Measurements from ENCODE around the gene NCF1.
"Not testable (repeated sequence)": the region's sequence is repeated elsewhere in the genome, so short reads cannot be mapped to it uniquely, and the experiment has no call there.

NCF1 gene

DNA sequence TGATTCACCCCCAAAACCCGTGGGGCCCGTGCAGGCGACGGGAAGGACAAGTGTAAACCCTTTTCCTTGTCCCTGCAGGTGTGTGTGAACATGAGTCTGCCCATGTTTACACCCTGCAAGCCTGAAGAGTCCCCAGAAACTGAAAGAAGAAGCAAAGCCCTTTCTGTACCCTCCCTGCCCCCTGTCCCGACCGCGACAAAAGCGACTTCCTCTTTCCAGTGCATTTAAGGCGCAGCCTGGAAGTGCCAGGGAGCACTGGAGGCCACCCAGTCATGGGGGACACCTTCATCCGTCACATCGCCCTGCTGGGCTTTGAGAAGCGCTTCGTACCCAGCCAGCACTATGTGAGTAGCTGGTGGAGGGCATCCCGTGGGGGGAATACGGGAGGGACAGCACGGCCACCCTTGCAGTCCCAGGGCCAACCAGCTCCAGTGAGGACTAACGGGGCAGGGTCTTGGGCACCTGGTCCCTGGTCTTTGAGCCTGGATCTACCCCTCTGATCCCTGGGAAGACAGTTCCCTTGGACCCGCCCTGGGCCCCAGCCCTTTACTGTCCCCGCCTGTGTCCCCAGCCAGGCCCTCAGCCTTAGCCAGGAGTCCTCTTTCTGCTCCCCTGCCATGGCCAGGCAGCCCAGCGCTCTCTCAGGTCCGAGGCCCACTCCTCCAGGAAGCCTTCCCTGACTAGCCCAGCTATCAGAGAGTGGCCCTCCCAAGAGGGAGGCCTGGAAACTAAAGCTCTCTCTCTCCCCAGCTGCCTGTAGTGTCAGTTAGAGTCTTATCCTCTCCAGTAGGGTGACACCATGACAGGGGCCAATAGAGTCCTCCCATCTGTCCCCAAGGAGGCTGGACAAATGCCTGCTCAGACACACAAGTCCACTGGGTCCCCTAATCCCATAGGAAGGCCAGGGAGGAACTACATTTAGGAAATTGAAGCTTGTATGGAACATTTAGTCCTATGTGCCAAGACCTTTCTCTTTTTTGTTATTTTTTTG, at the start of gene NCF1:
Gene NCF1 (plus strand): TSS at position 252 of the 991 bp plus-strand sequence. CDS start 21 bp downstream, at position 273.
- not testable (repeated sequence) for DNase-seq

DNA sequence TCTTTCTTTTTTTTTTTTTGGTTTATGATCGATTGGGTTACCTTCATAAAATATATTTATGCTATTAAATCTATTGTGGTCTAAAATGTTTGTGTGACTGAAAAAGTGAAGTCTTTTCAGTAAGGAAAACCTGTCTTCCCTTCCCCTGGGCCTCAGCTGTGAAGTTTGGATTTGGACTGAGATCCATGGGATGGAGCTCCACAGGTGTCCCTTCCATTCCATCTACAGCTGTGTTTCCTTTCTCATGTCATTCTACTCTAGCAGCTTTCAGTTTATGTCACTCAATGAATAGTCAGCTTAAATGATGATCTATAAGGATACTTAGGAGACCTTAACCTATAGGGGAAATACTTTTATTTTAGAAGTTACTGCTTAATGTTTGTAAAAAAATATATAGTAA, 48.0 kb upstream of the NCF1 start:
- DNase-seq = no peak

DNA sequence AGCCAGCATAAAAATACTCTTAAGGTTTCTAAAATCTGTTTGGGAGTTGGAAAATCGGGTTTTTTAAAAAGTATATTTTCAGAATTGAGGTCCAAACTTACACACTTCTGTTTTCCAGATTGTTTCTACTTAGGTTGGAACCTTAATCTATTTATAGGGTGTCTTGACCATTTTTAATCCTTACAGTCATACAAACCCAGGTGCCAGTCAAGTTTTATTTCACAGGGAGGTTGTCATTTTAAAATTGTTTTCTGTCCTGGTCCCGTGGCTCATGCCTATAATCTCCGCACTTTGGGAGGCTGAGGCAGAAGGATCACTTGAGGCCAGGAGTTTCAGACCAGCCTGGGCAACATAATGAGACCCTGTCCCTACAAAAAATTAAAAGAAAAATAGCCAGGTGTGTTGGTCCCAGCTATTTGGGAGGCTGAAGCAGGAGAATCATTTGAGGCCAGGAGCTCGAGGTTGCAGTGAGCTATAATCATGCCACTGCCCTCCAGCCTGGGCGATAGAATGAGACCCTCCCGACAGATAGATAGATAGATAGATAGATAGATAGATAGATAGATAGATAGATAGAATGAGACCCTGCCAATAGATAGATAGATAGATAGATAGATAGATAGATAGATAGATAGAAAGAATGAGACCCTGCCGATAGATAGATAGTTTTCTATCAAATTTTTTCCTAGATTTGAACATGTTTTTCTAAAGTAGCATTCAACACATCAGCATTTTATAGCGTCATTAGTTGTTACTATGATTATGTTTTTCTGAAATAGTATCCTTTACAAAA, 47.3 kb upstream of the NCF1 start:
- no peak for DNase-seq

DNA sequence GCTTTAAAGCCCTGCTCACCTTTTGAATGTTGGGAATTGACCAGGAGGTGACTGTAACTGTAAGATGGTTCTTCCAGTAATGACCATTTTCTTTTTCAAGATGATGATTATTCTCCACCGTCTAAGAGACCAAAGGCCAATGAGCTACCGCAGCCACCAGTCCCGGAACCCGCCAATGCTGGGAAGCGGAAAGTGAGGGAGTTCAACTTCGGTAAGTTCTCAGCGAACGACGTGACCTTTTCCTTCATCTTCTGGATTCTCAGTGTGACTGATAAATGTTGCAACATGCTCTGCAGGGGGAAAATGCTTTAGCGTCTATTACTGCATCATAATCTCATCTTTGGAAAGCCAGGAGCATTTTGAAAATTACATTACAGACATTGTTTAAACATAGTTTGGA, 45.1 kb upstream of the NCF1 start:
- not testable (repeated sequence) for DNase-seq

DNA sequence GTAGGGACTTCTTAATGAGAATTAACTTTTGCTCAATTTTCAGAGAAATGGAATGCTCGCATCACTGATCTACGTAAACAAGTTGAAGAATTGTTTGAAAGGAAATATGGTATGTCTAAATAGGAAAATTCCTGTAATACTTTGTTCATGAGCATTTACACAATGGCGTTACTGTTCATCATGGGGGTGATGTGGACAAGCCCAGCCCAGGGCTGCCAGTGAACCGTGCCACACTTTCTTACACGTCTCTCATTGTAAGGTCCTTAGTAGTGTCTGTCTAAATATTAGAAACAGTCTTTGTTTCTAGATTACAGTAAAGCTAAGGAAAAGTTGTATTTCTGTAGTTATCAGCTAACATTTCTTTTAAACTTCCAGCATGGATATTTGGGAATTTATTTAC, 43.6 kb upstream of the NCF1 start:
- DNase-seq = not testable (repeated sequence)

DNA sequence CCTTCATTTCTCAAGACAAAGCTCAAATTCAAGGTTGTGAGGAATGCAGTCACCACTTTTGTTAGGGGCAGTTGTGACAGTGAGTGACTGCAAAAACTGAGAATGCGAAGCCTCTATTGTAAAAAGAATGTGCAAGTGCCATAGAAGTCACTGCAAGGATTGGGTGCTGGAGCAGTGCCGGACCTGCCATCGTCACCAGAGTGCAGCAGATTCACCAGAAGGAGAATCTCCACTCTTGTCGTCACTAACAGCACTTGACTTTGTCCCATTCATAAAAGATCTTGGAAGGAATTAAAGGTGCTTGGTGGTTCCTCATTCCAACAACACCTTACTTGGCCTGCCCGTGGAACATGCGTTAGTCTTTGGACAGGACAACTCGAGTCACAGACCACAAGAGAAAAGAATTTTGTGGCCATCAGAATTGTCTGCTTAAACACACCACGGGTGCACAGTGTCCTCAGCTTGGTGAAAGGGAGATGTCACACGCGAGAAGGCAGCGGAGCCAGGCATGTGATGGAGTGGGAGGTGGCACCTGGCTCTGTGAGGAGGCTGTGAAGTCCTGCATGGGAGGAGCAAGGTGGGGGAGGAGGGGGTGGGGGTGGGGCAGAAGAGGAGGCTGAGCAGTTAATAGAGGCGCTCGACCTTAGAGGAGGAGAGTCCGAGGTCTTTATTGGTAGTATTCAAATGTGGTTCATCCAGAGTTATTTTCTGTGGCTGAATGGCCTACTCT, 33.7 kb upstream of the NCF1 start:
- not testable (repeated sequence) for DNase-seq

DNA sequence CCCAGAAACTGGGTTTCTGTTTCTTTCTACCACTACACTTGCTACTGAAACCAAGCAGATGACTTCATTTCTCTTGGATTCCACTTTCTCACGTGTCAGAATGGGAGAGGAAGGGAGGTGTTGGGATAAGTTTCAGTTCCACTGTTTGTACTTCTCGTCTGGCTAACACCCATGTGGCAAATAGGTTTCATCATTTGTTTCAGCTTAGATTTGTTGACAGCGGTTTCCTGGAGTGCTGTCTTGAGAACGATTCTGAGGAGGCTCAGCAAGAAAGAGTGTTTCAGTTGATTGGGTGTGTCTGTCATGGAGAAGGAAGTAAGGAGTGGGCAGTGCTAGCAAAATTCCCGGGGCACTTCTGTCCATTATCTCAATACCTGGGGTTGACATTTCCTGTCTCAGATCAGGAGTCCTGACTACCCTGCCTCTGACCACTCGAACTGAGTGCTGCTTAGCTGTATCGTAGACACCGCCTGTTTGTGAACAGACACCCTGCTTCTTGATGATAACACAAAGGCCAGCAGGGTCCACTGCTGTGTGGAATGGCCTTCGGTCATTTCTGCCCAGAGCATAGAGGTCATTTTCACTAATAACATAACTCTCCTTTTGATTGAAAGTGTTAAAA, 29.8 kb upstream of the NCF1 start:
- DNase-seq = not testable (repeated sequence)

DNA sequence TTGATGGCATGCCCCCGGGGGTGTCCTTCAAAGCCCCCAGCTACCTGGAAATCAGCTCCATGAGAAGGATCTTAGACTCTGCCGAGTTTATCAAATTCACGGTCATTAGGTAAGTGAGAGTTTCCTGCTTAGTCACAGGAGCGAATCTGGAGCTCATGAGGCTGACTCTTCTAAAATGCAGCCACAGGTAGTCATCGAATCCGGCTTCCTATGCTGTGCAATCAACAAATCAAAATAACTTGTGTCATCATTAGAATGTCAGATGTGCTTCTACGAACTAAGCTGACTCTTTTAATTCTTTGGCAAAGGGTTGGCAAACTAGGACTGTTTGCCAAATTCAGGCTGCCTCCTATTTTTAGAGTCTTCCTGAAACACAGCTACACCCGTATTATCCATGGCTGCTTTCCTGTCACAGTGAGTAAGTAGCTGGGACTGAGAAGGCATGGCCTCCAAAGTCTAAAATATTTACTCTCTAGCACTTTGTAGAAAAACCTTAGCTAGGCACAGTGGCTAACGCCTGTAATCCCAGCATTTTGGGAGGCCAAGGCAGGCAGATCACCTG, 19.8 kb upstream of the NCF1 start:
- DNase-seq = not testable (repeated sequence)

DNA sequence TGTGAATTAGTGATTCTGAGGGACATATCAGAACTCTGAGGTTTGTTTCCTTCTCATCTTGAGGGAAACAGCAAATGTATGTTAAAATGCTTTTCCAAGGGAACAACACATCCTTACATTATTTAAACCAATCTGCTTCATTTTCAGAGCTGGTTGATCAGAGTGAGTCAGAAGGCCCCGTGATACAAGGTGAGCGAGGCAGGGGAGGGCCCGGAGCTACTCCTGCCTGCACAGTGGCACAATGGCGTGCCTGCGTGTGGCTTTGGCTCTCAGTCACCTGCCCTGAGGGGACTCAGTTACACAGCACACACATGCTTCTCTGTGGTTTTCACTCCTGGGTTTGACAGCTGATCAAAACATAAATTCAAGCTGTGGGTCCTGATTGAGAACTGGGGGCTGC, 17.1 kb upstream of the NCF1 start:
- DNase-seq = not testable (repeated sequence)

DNA sequence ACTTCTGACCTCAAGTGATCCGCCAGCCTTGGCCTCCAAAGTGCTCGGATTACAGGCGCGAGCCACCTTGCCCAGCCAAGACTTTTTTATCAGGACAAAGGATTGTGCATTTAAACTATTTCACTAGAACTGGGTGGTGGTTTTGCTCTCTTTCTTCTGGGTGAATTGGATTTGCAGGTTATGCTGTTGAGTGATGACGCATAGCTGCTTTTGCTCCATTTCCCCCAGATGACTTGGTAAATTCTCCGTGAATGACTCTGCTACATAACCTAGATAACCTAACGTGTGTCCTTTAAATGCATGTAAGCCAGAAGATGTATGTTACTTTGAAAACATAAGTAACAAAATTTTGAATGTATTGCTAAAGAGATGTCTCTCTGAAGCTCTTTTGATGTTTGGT, 15.5 kb upstream of the NCF1 start:
- DNase-seq = not testable (repeated sequence)

DNA sequence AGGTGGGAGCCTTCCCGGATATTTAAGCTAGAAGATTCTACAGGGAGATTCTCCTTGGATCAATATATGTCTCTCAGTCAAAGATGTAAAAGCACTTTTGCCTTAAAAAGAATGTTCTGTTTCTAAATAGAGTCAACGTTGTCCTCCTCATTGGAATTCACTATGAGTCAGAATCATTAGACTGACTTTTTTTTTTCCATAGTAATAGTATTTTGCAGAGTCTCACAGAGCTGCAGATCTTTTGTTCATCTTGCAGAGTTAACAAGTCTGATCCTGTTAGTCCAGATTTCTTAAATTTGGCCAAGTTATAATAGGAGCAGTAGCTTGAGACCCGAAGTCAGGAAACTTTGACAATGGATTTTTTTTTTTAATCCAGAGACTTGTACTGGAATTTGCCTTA, 14.8 kb upstream of the NCF1 start:
- not testable (repeated sequence) for DNase-seq

DNA sequence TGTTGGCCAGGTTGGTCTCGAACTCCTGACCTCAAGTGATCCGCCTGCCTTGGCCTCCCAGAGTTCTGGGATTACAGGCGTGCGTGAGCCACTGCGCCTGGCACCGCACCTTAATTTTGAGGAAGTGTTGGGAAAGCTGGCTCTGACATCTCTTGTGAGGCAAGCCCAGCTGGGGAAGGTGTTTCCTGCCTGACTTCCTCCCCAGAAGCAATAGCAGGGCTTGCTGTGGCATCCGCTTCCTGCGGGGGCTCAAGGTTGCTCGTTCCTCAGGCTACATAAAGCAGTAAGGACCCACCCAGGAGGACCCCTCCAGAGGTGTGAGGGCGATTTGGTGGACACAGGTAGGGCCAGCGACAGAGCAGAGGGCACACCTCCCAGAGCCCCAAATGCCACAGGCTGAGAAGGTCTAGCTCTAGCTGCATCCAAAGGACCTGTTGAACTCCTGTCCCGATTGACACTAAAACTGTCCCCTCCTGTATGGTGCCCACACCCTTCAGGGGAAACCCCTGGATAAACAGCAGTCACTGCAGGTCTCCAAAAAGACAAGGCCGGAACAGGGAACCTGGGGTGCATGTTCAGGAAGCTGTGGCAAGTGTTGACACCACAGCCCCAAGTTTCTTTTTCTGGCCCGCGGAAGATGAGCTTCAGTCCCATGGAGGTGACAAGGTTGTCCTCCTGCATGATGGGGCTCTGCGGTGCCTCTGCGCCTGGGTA, 8.4 kb upstream of the NCF1 start:
- DNase-seq = not testable (repeated sequence)

DNA sequence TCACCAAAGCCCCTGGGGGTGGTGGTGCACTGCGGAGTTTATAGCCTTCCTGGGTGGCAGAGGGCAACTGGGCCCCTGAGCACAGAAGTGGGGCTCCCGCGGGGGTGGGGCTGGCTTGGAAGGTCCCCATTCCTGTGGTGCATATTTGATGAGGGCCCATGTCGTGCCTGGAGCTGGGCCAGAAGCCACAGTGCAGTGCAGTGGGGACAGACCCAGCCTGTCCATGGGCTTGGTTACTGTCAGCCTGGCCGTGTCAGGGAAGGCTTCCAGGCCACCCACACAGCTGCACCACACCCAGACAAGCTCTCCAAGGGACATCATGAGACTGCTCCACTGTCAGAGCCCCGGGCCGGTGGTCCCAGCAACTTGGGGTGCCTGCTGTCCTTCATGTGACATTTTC, 7.3 kb upstream of the NCF1 start:
- not testable (repeated sequence) for DNase-seq

DNA sequence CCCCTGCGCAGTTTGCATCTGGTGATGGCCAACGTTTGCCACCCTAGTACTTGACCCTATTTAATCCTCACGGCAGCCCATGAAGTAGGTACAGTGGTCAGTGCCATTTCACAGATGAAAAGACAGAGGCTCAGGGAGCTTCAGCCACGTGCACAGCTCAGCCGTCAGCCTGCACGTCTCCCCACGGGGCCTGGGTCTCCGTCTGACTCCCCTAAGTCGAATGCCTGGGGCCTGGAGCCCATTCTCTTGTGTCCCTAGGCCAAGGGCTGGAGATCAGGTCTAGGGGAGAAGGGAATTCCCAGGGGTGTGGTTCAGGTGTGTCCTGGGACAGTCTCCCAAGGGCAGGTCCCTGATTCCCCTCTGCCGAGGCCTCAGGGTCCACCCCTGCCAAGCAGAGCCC, 6.8 kb upstream of the NCF1 start:
- not testable (repeated sequence) for DNase-seq

DNA sequence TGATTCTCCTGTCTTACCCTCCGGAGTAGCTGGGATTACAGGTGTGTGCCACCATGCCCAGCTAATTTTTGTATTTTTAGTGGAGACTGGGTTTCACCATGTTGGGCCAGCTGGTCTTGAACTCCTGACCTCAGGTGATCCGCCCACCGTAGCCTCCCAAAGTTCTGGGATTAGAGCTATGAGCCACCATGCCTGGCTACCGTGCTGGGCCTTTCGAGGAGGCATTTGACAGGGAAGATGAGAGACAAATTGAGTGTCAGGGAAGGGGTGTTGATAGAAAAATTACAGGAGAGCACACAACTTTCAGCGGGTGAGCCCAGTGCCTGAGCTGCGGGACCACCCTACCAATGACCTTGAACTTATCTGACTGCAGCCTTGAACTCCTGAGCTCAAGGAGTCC, 3.7 kb upstream of the NCF1 start:
- DNase-seq = not testable (repeated sequence)

DNA sequence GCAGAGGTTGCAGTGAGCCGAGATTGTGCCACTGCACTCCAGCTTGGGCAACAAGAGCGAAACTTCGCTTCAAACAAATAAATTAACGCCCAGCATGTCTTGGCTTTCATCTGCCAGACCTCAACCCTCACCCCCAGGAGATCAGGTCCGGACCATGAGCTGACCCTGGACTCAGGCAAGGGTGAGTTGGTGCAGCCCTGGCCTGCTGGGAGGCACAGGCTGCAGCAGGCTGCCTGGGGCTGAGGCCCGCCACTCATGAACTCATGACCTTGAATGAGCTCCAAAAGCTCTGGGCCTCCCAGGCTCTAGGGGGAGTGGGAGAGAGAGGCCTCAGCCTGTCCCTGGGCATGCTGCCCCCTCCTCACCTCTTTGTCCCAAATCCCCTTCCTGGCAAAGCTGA, 1.7 kb upstream of the NCF1 start:
- DNase-seq = not testable (repeated sequence)

DNA sequence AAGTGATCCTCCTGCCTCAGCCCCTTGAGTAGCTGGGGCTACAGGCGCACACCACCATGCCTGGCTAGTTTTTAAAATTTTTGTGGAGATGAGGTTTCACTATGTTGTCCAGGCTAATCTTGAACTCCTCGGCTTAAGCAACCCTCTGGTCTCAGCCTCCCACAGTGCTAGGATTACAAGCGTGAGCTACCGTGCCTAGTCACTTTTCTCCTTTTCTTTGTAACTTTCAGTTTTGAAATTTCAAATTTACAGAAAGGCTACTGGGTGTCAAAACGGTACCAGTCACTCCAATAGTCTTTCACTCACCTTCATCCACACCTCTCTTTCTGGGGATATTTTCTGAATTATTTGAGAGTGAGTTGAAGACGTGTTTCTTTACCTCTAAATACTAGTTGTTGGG, 1.3 kb downstream of the NCF1 start:
- DNase-seq = not testable (repeated sequence)

DNA sequence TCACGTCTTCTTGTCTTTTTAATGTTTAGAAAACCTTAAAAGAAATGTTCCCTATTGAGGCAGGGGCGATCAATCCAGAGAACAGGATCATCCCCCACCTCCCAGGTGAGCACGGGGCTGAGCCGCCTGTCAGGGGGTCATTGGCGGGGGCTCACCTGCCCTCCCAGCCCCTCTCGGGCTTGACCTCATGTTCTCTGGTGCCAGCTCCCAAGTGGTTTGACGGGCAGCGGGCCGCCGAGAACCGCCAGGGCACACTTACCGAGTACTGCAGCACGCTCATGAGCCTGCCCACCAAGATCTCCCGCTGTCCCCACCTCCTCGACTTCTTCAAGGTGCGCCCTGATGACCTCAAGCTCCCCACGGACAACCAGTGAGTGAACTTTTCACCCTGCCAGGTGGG, 5.2 kb downstream of the NCF1 start:
- DNase-seq = not testable (repeated sequence)

DNA sequence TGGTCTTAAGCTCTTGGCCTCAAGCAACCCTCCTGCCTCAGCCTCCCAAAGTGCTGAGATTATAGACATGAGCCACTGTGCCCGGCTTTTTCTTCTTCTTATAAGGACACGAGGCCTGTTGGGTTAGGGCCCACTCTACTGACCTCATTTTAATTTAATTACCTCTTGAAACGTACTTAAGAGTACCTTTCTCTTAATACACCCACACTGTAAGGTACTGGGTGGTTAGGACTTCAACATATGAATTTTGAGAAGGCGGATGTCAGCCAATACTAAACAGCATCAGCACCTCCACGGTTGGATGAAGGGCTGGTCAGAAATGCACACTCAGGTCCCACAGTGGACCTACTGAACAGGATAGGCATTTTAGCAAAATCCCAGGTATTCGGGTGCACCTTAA, 7.9 kb downstream of the NCF1 start:
- not testable (repeated sequence) for DNase-seq

DNA sequence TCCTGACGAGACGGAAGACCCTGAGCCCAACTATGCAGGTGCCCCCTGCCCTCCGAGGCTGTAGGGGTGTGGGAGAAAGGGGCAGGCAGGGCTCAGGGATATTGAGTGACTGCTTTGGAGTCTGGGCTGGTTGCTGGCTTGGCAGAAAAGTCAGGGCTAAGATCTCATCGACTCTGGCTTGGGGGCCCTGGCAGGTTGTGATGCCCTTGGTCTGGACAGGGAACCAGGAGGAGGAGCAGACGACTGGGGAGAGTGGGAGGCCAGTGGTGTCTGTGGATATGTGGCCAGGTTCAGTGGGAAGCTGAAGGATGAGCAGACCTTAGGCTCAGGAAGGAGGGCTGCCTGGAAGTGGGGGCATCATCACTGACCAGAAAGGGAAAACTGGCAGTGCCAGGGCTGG, 9.8 kb downstream of the NCF1 start:
- not testable (repeated sequence) for DNase-seq

All from CD4-positive, alpha-beta T cell treated with Interleukin-1 beta for 1 hour (primary cell).